IgD-negative memory B cell (primary cell): ENCODE data around the gene SLC52A1. TPM values are rescaled to one million over a fixed set of nuclear protein-coding genes. Genes with fewer than 3 reads are reported as not detected.

Source experiments
- H3K27ac Mint-ChIP-seq, 3 donors: one replicate each; pipeline ENCODE4 v1.8.0; 2020 to 2022; ENCODE audit warnings: mild to moderate bottlenecking in 3 of 3, mixed read lengths in 3 of 3, moderate library complexity in 1 of 3
- H3K27me3 Mint-ChIP-seq: one replicate; pipeline ENCODE4 v1.8.0; 2021; ENCODE audit warnings: mixed read lengths
- H3K36me3 Mint-ChIP-seq: one replicate; pipeline ENCODE4 v1.8.0; 2020; ENCODE audit warnings: mild to moderate bottlenecking, mixed read lengths
- H3K4me1 Mint-ChIP-seq, 3 donors: one replicate each; pipeline ENCODE4 v1.8.0; 2020 to 2022; ENCODE audit warnings: mixed read lengths in 3 of 3, mild to moderate bottlenecking in 1 of 3
- H3K4me3 Mint-ChIP-seq, 4 donors: one replicate each; pipeline ENCODE4 v1.8.0; 2020 to 2022; ENCODE audit warnings: mild to moderate bottlenecking in 4 of 4, mixed read lengths in 4 of 4, moderate library complexity in 3 of 4
- H3K9me3 Mint-ChIP-seq, 3 donors: one replicate each; pipeline ENCODE4 v1.8.0; 2020 to 2021; ENCODE audit warnings: mixed read lengths in 3 of 3, mild to moderate bottlenecking in 1 of 3
- polyA plus RNA-seq: library from polyadenylated mRNA; unstranded; fragments of 300-500 nt; fragmentation: Illumina TruSeq; gene quantifications from one replicate; pipeline ENCODE4 v1.2.3, GENCODE V29; 2021

The SLC52A1 gene
- polyA plus RNA-seq, 1 donor from 2014 or later, result not detected

- peak overlapping the region in 2 of 3 donors; percentile 57 to 63 for H3K27ac Mint-ChIP-seq
- no peak overlapping the region for H3K4me3 Mint-ChIP-seq
- H3K9me3 Mint-ChIP-seq, result no peaks in the 10 kb centered on the region
- H3K36me3 Mint-ChIP-seq, result peaks cover 9% of the 10 kb centered on the region
- no peaks in the 10 kb centered on the region for H3K27me3 Mint-ChIP-seq
- H3K4me1 Mint-ChIP-seq, result peaks cover 5 to 10% (median 5%) of the 10 kb centered on the region in 3 donors
Observed at GRCh38 chr17:5019475-5019956, 15.7 kb downstream of the SLC52A1 start.

- Mint-ChIP-seq H3K27ac (no peak overlapping the region), H3K4me1 (peaks cover 5 to 9% (median 5%) of the 10 kb centered on the region in 3 donors), H3K9me3 (no peaks in the 10 kb centered on the region), H3K36me3 (peaks cover 14% of the 10 kb centered on the region), H3K4me3 (no peak overlapping the region), H3K27me3 (no peaks in the 10 kb centered on the region)
Observed at GRCh38 chr17:5014357-5014756, 20.9 kb downstream of the SLC52A1 start.

DNA sequence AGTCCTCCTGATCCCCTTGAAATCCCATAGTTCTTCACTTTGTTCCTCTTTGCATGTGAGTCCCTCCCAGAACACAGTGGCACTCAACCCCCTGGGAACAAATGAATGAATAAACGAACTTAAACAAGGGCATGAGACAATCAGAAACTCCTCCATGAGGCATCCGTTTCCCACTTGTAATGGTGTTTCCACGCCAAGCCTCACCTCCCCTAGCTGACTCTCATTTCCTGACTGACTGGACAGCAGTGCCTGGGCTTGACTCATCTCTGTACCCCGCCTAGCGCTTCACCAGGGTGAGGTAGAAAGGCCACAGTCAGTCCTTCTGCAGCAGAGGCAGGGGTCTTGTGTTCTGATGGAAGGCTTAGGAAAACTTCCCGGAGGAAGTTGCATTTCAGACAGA is 23.3 kb downstream of the SLC52A1 start:
- H3K27ac Mint-ChIP-seq, result no peak overlapping the region
- no peaks in the 10 kb centered on the region for H3K27me3 Mint-ChIP-seq
- peaks cover 21% of the 10 kb centered on the region for H3K36me3 Mint-ChIP-seq
- peaks cover 3 to 4% (median 3%) of the 10 kb centered on the region in 3 donors for H3K4me1 Mint-ChIP-seq
- H3K9me3 Mint-ChIP-seq, result no peaks in the 10 kb centered on the region
- H3K4me3 Mint-ChIP-seq, result no peak overlapping the region

DNA sequence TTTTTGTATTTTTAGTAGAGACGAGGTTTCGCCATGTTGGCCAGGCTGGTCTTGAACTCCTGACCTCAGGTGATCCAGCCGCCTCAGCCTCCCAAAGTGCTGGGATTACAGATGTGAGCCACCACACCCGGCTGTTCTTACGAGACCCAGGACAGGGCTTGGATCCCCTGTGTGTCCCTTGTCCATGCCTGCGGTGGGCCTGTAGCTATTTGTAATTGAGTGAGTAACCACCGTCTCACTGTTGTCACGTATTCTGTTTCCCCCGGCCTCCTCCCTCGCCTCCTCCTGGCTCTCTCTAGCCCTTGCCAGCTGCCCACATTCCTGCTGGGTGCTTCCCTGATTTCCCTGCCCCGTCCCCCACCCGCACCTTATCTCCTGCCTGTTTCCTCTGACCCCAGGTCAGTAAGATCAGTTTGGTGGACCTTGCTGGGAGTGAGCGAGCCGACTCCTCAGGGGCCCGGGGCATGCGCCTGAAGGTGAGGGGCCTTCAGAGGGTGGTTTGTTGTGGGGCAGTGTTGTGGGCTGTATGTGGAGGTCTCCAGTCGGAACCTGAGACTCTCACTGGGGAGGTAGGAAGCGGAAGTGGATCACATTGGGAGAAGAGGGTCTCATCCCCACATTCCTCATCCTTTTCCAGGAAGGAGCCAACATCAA is 31.9 kb downstream of the SLC52A1 start:
- Mint-ChIP-seq H3K4me1 (peaks cover 8 to 12% (median 11%) of the 10 kb centered on the region in 3 donors), H3K4me3 (peak overlapping the region in 1 of 4 donors; percentile 58), H3K27me3 (no peaks in the 10 kb centered on the region), H3K9me3 (no peaks in the 10 kb centered on the region), H3K36me3 (peaks cover 33% of the 10 kb centered on the region), H3K27ac (no peak overlapping the region)

GRCh38 chr17:5002121-5002788 is 33.0 kb downstream of the SLC52A1 start:
- H3K9me3 Mint-ChIP-seq, result no peaks in the 10 kb centered on the region
- H3K27ac Mint-ChIP-seq, result no peak overlapping the region
- H3K4me1 Mint-ChIP-seq, result peaks cover 8 to 12% (median 11%) of the 10 kb centered on the region in 3 donors
- no peaks in the 10 kb centered on the region for H3K27me3 Mint-ChIP-seq
- peaks cover 25% of the 10 kb centered on the region for H3K36me3 Mint-ChIP-seq
- H3K4me3 Mint-ChIP-seq, result peak overlapping the region in 3 of 4 donors; percentile 5 to 21 (median 16)

GRCh38 chr17:5000237-5000639 is 35.0 kb downstream of the SLC52A1 start:
- Mint-ChIP-seq H3K4me1 (peaks cover 9 to 15% (median 13%) of the 10 kb centered on the region in 3 donors), H3K27me3 (no peaks in the 10 kb centered on the region), H3K27ac (peak overlapping the region in 1 of 3 donors; percentile 69), H3K36me3 (peaks cover 20% of the 10 kb centered on the region), H3K4me3 (peak overlapping the region in 1 of 4 donors; percentile 90), H3K9me3 (no peaks in the 10 kb centered on the region)

DNA sequence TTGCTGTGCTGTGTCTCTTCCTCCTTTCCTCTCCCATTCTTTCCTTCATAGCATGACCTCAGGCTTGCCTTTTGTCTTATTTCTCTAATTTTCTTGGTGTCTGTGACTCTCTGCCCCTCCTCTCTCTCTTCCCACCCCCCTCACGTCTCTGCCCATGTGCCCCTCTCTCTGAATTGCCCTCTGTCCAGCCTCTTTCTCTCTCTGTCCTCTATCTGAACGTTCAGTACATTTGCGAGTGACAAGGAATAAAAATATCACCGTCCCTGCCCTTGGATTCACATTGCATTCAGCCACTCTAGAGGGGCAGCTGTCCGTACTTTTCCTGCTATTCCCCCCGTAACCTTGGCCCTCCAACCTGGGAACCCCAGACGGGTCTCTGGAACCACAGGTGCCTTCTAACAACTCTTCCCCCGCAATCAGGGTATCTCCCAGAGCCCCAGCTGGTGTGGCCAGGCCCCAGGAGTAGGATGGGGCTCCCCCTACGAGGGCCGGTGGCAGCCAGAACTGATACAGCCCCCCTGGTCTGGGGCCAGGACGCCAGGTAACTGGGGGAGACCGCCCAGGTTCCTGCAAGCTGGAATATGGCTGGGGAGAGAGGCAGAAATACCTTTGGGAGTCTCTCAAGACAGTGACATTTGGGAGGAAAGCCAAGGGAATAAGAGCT is 35.7 kb downstream of the SLC52A1 start:
- Mint-ChIP-seq H3K9me3 (no peaks in the 10 kb centered on the region), H3K4me3 (peak overlapping the region; percentile 84 to 95 (median 92)), H3K4me1 (peaks cover 11 to 15% (median 12%) of the 10 kb centered on the region in 3 donors), H3K27ac (peak overlapping the region; percentile 63 to 76 (median 69)), H3K36me3 (peaks cover 14% of the 10 kb centered on the region), H3K27me3 (no peaks in the 10 kb centered on the region)

- Mint-ChIP-seq H3K36me3 (peaks cover 10% of the 10 kb centered on the region), H3K4me1 (peaks cover 11 to 15% (median 12%) of the 10 kb centered on the region in 3 donors), H3K27ac (peak overlapping the region; percentile 63 to 76 (median 69)), H3K27me3 (no peaks in the 10 kb centered on the region), H3K9me3 (no peaks in the 10 kb centered on the region), H3K4me3 (peak overlapping the region; percentile 84 to 95 (median 92))
Observed at GRCh38 chr17:4998732-4999429, 36.3 kb downstream of the SLC52A1 start.

DNA sequence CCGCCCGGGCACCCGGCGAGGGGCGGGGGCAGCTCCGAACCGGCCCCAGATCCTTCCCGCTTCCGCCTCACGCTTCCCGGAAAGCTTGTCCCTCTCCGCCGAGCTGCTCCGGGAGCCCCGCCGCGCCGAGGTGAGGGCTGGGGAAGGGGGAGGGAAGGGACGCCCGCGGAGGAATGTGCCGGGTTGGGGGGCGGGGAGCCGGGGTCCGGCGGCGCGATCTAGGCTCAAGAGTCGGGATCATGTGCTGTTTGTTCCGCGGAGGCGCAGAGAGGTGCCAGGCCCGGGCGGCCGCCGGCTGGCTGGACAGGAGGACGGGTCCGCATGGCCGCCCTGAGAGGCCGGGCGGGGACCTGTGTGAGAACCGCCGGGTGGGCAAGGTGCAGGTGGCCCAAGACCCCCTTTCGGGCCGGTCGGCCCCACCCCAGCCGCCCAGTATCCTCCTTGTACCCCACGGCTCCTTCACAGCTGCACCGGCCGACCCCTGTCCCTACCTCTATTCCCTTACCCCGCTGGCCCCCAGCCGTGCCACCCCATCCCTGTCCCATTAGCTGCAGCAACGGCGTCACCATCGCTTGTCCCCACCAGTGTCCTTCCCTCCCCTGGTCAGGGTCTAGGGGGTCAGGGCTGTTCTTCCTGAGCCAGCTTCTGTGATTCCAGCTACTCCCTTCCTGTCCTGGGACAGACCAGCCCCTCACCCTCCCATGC is 37.0 kb downstream of the SLC52A1 start:
- H3K4me1 Mint-ChIP-seq, result peaks cover 11 to 15% (median 12%) of the 10 kb centered on the region in 3 donors

GRCh38 chr17:4997302-4998026 is 37.8 kb downstream of the SLC52A1 start, which contains the start of the genes INCA1 and KIF1C:
INCA1 (minus strand) TSS chr17:4997522; CDS start chr17:4994437, 3,085 bp downstream.
KIF1C (plus strand) TSS chr17:4997950; CDS start chr17:5000247, 2,297 bp downstream.
- Mint-ChIP-seq H3K27ac (peak within 1 kb of the TSS; percentile 22 to 71 (median 69)), H3K4me1 (peaks cover 11 to 15% (median 12%) of the 10 kb centered on the region in 3 donors), H3K36me3 (peaks cover 10% of the 10 kb centered on the region), H3K4me3 (peak within 1 kb of the TSS; percentile 84 to 95 (median 92)), H3K9me3 (no peaks in the 10 kb centered on the region), H3K27me3 (no peaks in the 10 kb centered on the region)

More for the DNA sequence above, 37.0 kb downstream of the SLC52A1 start:
- peaks cover 10% of the 10 kb centered on the region for H3K36me3 Mint-ChIP-seq
- peak overlapping the region; percentile 84 to 95 (median 92) for H3K4me3 Mint-ChIP-seq
- H3K27ac Mint-ChIP-seq, result peak overlapping the region in 1 of 3 donors; percentile 69
- H3K27me3 Mint-ChIP-seq, result no peaks in the 10 kb centered on the region
- H3K9me3 Mint-ChIP-seq, result no peaks in the 10 kb centered on the region

- Mint-ChIP-seq H3K36me3 (peaks cover 2% of the 10 kb centered on the region), H3K4me1 (peaks cover 7 to 10% (median 9%) of the 10 kb centered on the region in 3 donors), H3K27ac (no peak overlapping the region), H3K9me3 (no peaks in the 10 kb centered on the region), H3K27me3 (no peaks in the 10 kb centered on the region), H3K4me3 (peak overlapping the region in 1 of 4 donors; percentile 65)
Observed at GRCh38 chr17:4994081-4994595, 41.1 kb downstream of the SLC52A1 start.

- peak overlapping the region; percentile 89 to 97 (median 96) for H3K4me3 Mint-ChIP-seq
- H3K27me3 Mint-ChIP-seq, result no peaks in the 10 kb centered on the region
- H3K27ac Mint-ChIP-seq, result peak overlapping the region; percentile 75 to 96 (median 95)
- H3K36me3 Mint-ChIP-seq, result peaks cover 3% of the 10 kb centered on the region
- H3K9me3 Mint-ChIP-seq, result no peaks in the 10 kb centered on the region
- peaks cover 13 to 30% (median 27%) of the 10 kb centered on the region in 3 donors for H3K4me1 Mint-ChIP-seq
Observed at GRCh38 chr17:4987767-4988567, 47.3 kb downstream of the SLC52A1 start.
